Heart left ventricle (tissue), 16 donors: Measurements from ENCODE around the gene TIGD6. TPM values are rescaled to one million over a fixed set of nuclear protein-coding genes. Genes with fewer than 3 reads are reported as not detected.
"Not testable (repeated sequence)": the region's sequence is repeated elsewhere in the genome, so short reads cannot be mapped to it uniquely, and the experiment has no call there.

ENCODE experiments used
- ATAC-seq, 4 donors: fragments of 200-7000 bp; cut with Tn5 transposase; one replicate each; pipeline ENCODE4 v1.9.1; 2020 to 2022; ENCODE audit warnings: moderate library complexity in 4 of 4, mild to moderate bottlenecking in 3 of 4, moderate number of reproducible peaks in 1 of 4
- DNase-seq, 5 donors: peaks; one replicate each; pipeline ENCODE4 v3.0.0-alpha.2; 2020
- H3K27ac ChIP-seq, 12 donors: fragments of 200-600 bp; sonication (generic) in 4 of 12; one replicate each; pipeline versions ENCODE4 v1.5.0 to v1.8.0; 2016 to 2022; ENCODE audit warnings: mild to moderate bottlenecking in 2 of 12
- H3K27me3 ChIP-seq, 9 donors: fragments of 200-600 bp; sonication (generic) in 2 of 9; one replicate each; pipeline versions ENCODE4 v1.5.1 to v1.8.0; 2016 to 2022; ENCODE audit warnings: mild to moderate bottlenecking in 3 of 9
- H3K36me3 ChIP-seq, 9 donors: fragments of 200-600 bp; sonication (generic) in 2 of 9; one replicate each; pipeline versions ENCODE4 v1.5.0 to v1.8.0; 2018 to 2022; ENCODE audit warnings: mild to moderate bottlenecking in 2 of 9
- H3K4me1 ChIP-seq, 12 donors: fragments of 200-600 bp; sonication (generic) in 4 of 12; one replicate each; pipeline versions ENCODE4 v1.5.0 to v1.8.0; 2016 to 2022; ENCODE audit warnings: mild to moderate bottlenecking in 3 of 12
- H3K4me3 ChIP-seq, 12 donors: fragments of 200-600 bp; sonication (generic) in 4 of 12; one replicate each; pipeline versions ENCODE4 v1.5.0 to v1.8.0; 2017 to 2022; ENCODE audit warnings: mild to moderate bottlenecking in 9 of 12, moderate library complexity in 4 of 12
- H3K9me3 ChIP-seq, 12 donors: fragments of 200-600 bp; sonication (generic) in 4 of 12; one replicate each; pipeline versions ENCODE4 v1.5.0 to v1.8.0; 2016 to 2022; ENCODE audit warnings: mild to moderate bottlenecking in 1 of 12
- CTCF ChIP-seq, 12 donors: fragments of 200-600 bp; sonication (generic) in 4 of 12; IDR thresholded peaks; one replicate each; pipeline versions ENCODE4 v1.5.0 to v1.8.0; 2018 to 2022; ENCODE audit warnings: antibody characterized with exemption in 12 of 12, mild to moderate bottlenecking in 5 of 12
- POLR2A ChIP-seq, 2 donors: fragments of 450-650 bp; IDR thresholded peaks; one replicate each; pipeline ENCODE4 v1.6.1; 2017; ENCODE audit warnings: antibody characterized with exemption in 2 of 2, mild to moderate bottlenecking in 2 of 2, moderate library complexity in 2 of 2
- WGBS, 4 donors: extraction: QIAGEN DNeasy Blood & Tissue Kit in 2 of 4; methylation state at CpG; one replicate each; pipeline versions ENCODE4 v1.1.5 to v1.1.7; 2013 to 2018; 5-methylcytosine and 5-hydroxymethylcytosine counted together
- intact Hi-C, 10 donors: fragments of 100-400 bp; cut with DNase I; formaldehyde crosslinking; loops; one replicate each; pipeline versions ENCODE4 v1.11.1 to v1.14.2; 2022
- polyA plus RNA-seq, 2 donors: library from polyadenylated mRNA; stranded (reverse); fragments of 200-250 nt; gene quantifications; one replicate each; pipeline ENCODE4 v1.2.3, GENCODE V29; 2013
- total RNA-seq, 9 donors: library from RNA; depleted of rRNA in 2 of 9; stranded (reverse); fragments of >200 nt in 2 of 9; fragmentation: NEBNext Ultra II Directional in 3 of 9; extraction: Animal tissue kit (Norgen Biotek cat#: 25700) in 3 of 9; gene quantifications; one replicate each; pipeline versions ENCODE4 v1.1.0 to v1.2.4, GENCODE V29; 2016 to 2023
- donor health status: ischemic (EF 13 %, LVEDD 7.1; RV severe dilation, severe dysfunction).
- donor health status: healthy with polysubstance abuse.
- donor health status: DM: no; HTN: yes; CAD: no.
- donor health status: DM: no; HTN: no; CAD: no.
- donor health status: ischemic (EF 25% LVEDD 6.9; RV normal size, moderate dysfunction).
- donor health status: ischemic (EF 25% LVEDD 5.7; RV mildly dilated, moderate dysfunction).
- donor health status: healthy.
- donor health status: DM: yes; HTN: yes; CAD: no.
- donor health status: ischemic (EF 35%, LVEDD 5.7; RV mildly dilated, moderate dysfunction).
- donor health status: nonischemic (EF 11% LVEDD 7.7; RV severe dilation, severe dysfunction).
- donor health status: DM: yes; HTN: yes; CAD: no.
- donor health status: PGD.
- donor health status: ischemic (EF 29% LVEDD 5.4; RV normal size, mild dysfunction).
- donor health status: nonischemic (EF 23%, LVEDD 6.1; RV moderate dilation, normal function).

TIGD6 gene
- total and polyA plus RNA-seq, 11 donors, result 1.3 to 4.3 (median 2.6) TPM

GRCh38 chr5:150033334-150033733, 32.9 kb upstream of the TIGD6 start:
- ATAC-seq (no peak), DNase-seq (no peak)
- Histone ChIP-seq H3K9me3 (no peaks in the 10 kb centered on the region), H3K27ac (no peak overlapping the region), H3K4me1 (peaks cover 0 to 15% (median 6%) of the 10 kb centered on the region in 12 donors), H3K4me3 (no peak overlapping the region), H3K27me3 (no peaks in the 10 kb centered on the region), H3K36me3 (peaks cover 0 to 99% (median 98%) of the 10 kb centered on the region in 9 donors)
- intact Hi-C loops, result loop anchor here in 1 of 10 donors (10.0 kb wide), 1 partner anchor 391 kb away; no protein-coding TSS in a partner anchor
- 71 to 88% (median 83%) methylated on average over 4 of the region's 4 CpGs for WGBS, 4 donors
- no peak for TF ChIP-seq POLR2A (IDR thresholded peaks at IDR 0.05)
- TF ChIP-seq CTCF (IDR thresholded peaks at IDR 0.05), result no peak

- not testable (repeated sequence) for H3K9me3 ChIP-seq, H3K4me3 ChIP-seq, DNase-seq, H3K27ac ChIP-seq, ATAC-seq, H3K27me3 ChIP-seq
- peaks cover 2 to 98% (median 94%) of the 10 kb centered on the region in 9 donors for H3K36me3 ChIP-seq
- H3K4me1 ChIP-seq, result peaks cover 5 to 27% (median 21%) of the 10 kb centered on the region in 12 donors
- 75 to 88% (median 84%) methylated on average over 1 of the region's 1 CpG for WGBS, 4 donors
- intact Hi-C loops, result loop anchor here in 6 of 10 donors (5.0 to 10.0 kb wide), 5 partner anchors 187 to 407 kb away; partner anchors contain the start of gene TCOF1 (in 1 of the 6)
Observed at GRCh38 chr5:150028047-150028446, 27.6 kb upstream of the TIGD6 start.

- no peaks in the 10 kb centered on the region for H3K27me3 ChIP-seq
- ATAC-seq, result no peak
- peaks cover 2 to 98% (median 84%) of the 10 kb centered on the region in 9 donors for H3K36me3 ChIP-seq
- no peak for TF ChIP-seq CTCF (IDR thresholded peaks at IDR 0.05)
- no peak for DNase-seq
- no peak overlapping the region for H3K4me3 ChIP-seq
- intact Hi-C loops, result loop anchor here in 6 of 10 donors (5.0 to 10.0 kb wide), 5 partner anchors 188 to 408 kb away; partner anchors contain the start of gene TCOF1 (in 1 of the 6)
- peaks cover 5 to 40% (median 33%) of the 10 kb centered on the region in 12 donors for H3K4me1 ChIP-seq
- 59 to 86% (median 83%) methylated on average over 4 of the region's 4 CpGs for WGBS, 4 donors
- no peaks in the 10 kb centered on the region for H3K9me3 ChIP-seq
- peak overlapping the region in 1 of 12 donors; percentile 12 for H3K27ac ChIP-seq
Observed at GRCh38 chr5:150026682-150027172, 26.3 kb upstream of the TIGD6 start.

GRCh38 chr5:150024346-150024984, 24.0 kb upstream of the TIGD6 start:
- ATAC-seq (peak; percentile 52 to 78 (median 65)), DNase-seq (peak in 1 of 5 donors; percentile 51)
- TF ChIP-seq POLR2A (IDR thresholded peaks at IDR 0.05) (no peak), CTCF (IDR thresholded peaks at IDR 0.05) (peak in 7 of 12 donors; percentile 6 to 52 (median 31))
- Histone ChIP-seq H3K27me3 (no peaks in the 10 kb centered on the region), H3K9me3 (no peaks in the 10 kb centered on the region), H3K27ac (peak overlapping the region; percentile 5 to 81 (median 66)), H3K4me1 (peaks cover 5 to 54% (median 40%) of the 10 kb centered on the region in 12 donors), H3K4me3 (no peak overlapping the region), H3K36me3 (peaks cover 2 to 98% (median 84%) of the 10 kb centered on the region in 9 donors)
- 15 to 31% (median 26%) methylated on average over 9 of the region's 9 CpGs for WGBS, 4 donors
- intact Hi-C loops, result loop anchor here in 7 of 10 donors (5.0 to 10.0 kb wide), 4 partner anchors 190 to 410 kb away; partner anchors contain the start of gene TCOF1 (in 1 of the 7)
